Natural killer cell treated with Interleukin-12 subunit alpha and Interleukin-12 subunit beta and Interleukin-15 and Interleukin-18, amount 100 ng/mL, for 72 hours (primary cell): Measurements from ENCODE around the gene IGF2R. TPM values are rescaled to one million over a fixed set of nuclear protein-coding genes. Genes with fewer than 3 reads are reported as not detected.

Experiments
- ATAC-seq, 2 donors: fragments of 150-1000 bp; cut with Tn5 transposase in 1 of 2; sonication (Bioruptor Pico), chemical (Tn5 transposase) in 1 of 2; 2 replicates each; pipeline ENCODE4 v1.10.0; 2021
- DNase-seq: peaks from one replicate; pipeline ENCODE4 v3.0.0; 2022; ENCODE audit warnings: low spot score
- H3K27ac Mint-ChIP-seq, 2 donors: 1 replicate in 1 of 2; 2 replicates in 1 of 2; pipeline ENCODE4 v1.8.0; 2022; ENCODE audit warnings: mixed read lengths in 2 of 2, mild to moderate bottlenecking in 1 of 2, moderate library complexity in 1 of 2
- H3K27me3 Mint-ChIP-seq, 2 donors: 1 replicate in 1 of 2; 2 replicates in 1 of 2; pipeline ENCODE4 v1.8.0; 2022; ENCODE audit warnings: mixed read lengths in 2 of 2
- H3K36me3 Mint-ChIP-seq: one replicate; pipeline ENCODE4 v1.8.0; 2022; ENCODE audit warnings: mixed read lengths
- H3K4me1 Mint-ChIP-seq, 2 donors: 1 replicate in 1 of 2; 2 replicates in 1 of 2; pipeline ENCODE4 v1.8.0; 2022; ENCODE audit warnings: low read depth in 2 of 2, mixed read lengths in 2 of 2, mild to moderate bottlenecking in 1 of 2
- H3K4me3 Mint-ChIP-seq: one replicate; pipeline ENCODE4 v1.8.0; 2022; ENCODE audit warnings: mixed read lengths
- H3K9me3 Mint-ChIP-seq: 2 replicates; pipeline ENCODE4 v1.8.0; 2022; ENCODE audit warnings: mixed read lengths
- total RNA-seq, 2 donors: library from RNA; stranded (reverse); gene quantifications; one replicate each; pipeline ENCODE4 v1.2.3, GENCODE V29; 2022

IGF2R gene
- total RNA-seq, 2 donors from 2014 or later, result 290 to 377 TPM

- Mint-ChIP-seq H3K27me3 (no peaks in the 10 kb centered on the region), H3K9me3 (no peaks in the 10 kb centered on the region), H3K36me3 (peaks cover 51% of the 10 kb centered on the region), H3K27ac (peak overlapping the region; percentile 47 to 68), H3K4me1 (peaks cover 26 to 51% of the 10 kb centered on the region in 2 donors), H3K4me3 (peak overlapping the region; percentile 55)
- DNase-seq (no peak), ATAC-seq (no peak)
Observed at GRCh38 chr6:160068346-160068745, 99.5 kb downstream of the IGF2R start.

GRCh38 chr6:160069050-160069454, 100.2 kb downstream of the IGF2R start:
- peak overlapping the region; percentile 47 to 68 for H3K27ac Mint-ChIP-seq
- H3K9me3 Mint-ChIP-seq, result no peaks in the 10 kb centered on the region
- H3K4me1 Mint-ChIP-seq, result peaks cover 31 to 54% of the 10 kb centered on the region in 2 donors
- peak in 1 of 2 donors; percentile 69 for ATAC-seq
- no peak for DNase-seq
- no peaks in the 10 kb centered on the region for H3K27me3 Mint-ChIP-seq
- H3K36me3 Mint-ChIP-seq, result peaks cover 53% of the 10 kb centered on the region
- peak overlapping the region; percentile 55 for H3K4me3 Mint-ChIP-seq

- peak overlapping the region in 1 of 2 donors; percentile 47 for H3K27ac Mint-ChIP-seq
- DNase-seq, result no peak
- H3K36me3 Mint-ChIP-seq, result peaks cover 52% of the 10 kb centered on the region
- no peaks in the 10 kb centered on the region for H3K9me3 Mint-ChIP-seq
- H3K4me3 Mint-ChIP-seq, result no peak overlapping the region
- H3K27me3 Mint-ChIP-seq, result no peaks in the 10 kb centered on the region
- peaks cover 32 to 54% of the 10 kb centered on the region in 2 donors for H3K4me1 Mint-ChIP-seq
- ATAC-seq, result no peak
Observed at GRCh38 chr6:160069459-160069858, 100.6 kb downstream of the IGF2R start.

- H3K9me3 Mint-ChIP-seq, result no peaks in the 10 kb centered on the region
- peaks cover 43% of the 10 kb centered on the region for H3K36me3 Mint-ChIP-seq
- H3K27me3 Mint-ChIP-seq, result no peaks in the 10 kb centered on the region
- ATAC-seq (peak in 1 of 2 donors; percentile 1), DNase-seq (no peak)
- peak overlapping the region in 1 of 2 donors; percentile 37 for H3K27ac Mint-ChIP-seq
- no peak overlapping the region for H3K4me3 Mint-ChIP-seq
- H3K4me1 Mint-ChIP-seq, result peaks cover 32 to 54% of the 10 kb centered on the region in 2 donors
Observed at GRCh38 chr6:160070427-160070826, 101.5 kb downstream of the IGF2R start.

- H3K36me3 Mint-ChIP-seq, result peaks cover 43% of the 10 kb centered on the region
- peak overlapping the region in 1 of 2 donors; percentile 37 for H3K27ac Mint-ChIP-seq
- no peaks in the 10 kb centered on the region for H3K9me3 Mint-ChIP-seq
- H3K27me3 Mint-ChIP-seq, result no peaks in the 10 kb centered on the region
- H3K4me3 Mint-ChIP-seq, result no peak overlapping the region
- ATAC-seq, result peak in 1 of 2 donors; percentile 3
- peaks cover 32 to 54% of the 10 kb centered on the region in 2 donors for H3K4me1 Mint-ChIP-seq
- DNase-seq, result no peak
Observed at GRCh38 chr6:160070831-160071230, 101.9 kb downstream of the IGF2R start.

- Mint-ChIP-seq H3K27ac (peak overlapping the region; percentile 23 to 51), H3K36me3 (peaks cover 44% of the 10 kb centered on the region)
Observed at GRCh38 chr6:160071805-160072690, 103.2 kb downstream of the IGF2R start.

GRCh38 chr6:160073272-160073671, 104.4 kb downstream of the IGF2R start:
- ATAC-seq, result no peak
- Mint-ChIP-seq H3K27ac (peak overlapping the region in 1 of 2 donors; percentile 51), H3K4me3 (no peak overlapping the region), H3K27me3 (no peaks in the 10 kb centered on the region), H3K4me1 (peaks cover 21 to 40% of the 10 kb centered on the region in 2 donors), H3K9me3 (no peaks in the 10 kb centered on the region), H3K36me3 (peaks cover 36% of the 10 kb centered on the region)
- DNase-seq, result no peak

More at GRCh38 chr6:160071805-160072690, 103.2 kb downstream of the IGF2R start:
- DNase-seq (no peak), ATAC-seq (no peak)
- peaks cover 32 to 50% of the 10 kb centered on the region in 2 donors for H3K4me1 Mint-ChIP-seq
- no peaks in the 10 kb centered on the region for H3K9me3 Mint-ChIP-seq
- no peaks in the 10 kb centered on the region for H3K27me3 Mint-ChIP-seq
- no peak overlapping the region for H3K4me3 Mint-ChIP-seq

- peaks cover 26% of the 10 kb centered on the region for H3K36me3 Mint-ChIP-seq
- H3K9me3 Mint-ChIP-seq, result no peaks in the 10 kb centered on the region
- no peaks in the 10 kb centered on the region for H3K27me3 Mint-ChIP-seq
- H3K27ac Mint-ChIP-seq, result peak overlapping the region in 1 of 2 donors; percentile 40
- DNase-seq, result no peak
- peaks cover 6 to 21% of the 10 kb centered on the region in 2 donors for H3K4me1 Mint-ChIP-seq
- H3K4me3 Mint-ChIP-seq, result no peak overlapping the region
- ATAC-seq, result no peak
Observed at GRCh38 chr6:160076009-160076408, 107.1 kb downstream of the IGF2R start.

- Mint-ChIP-seq H3K4me1 (peaks cover 6 to 15% of the 10 kb centered on the region in 2 donors), H3K9me3 (no peaks in the 10 kb centered on the region), H3K36me3 (peaks cover 30% of the 10 kb centered on the region), H3K27me3 (no peaks in the 10 kb centered on the region), H3K27ac (peak overlapping the region; percentile 40 to 58), H3K4me3 (no peak overlapping the region)
- DNase-seq (no peak), ATAC-seq (no peak)
Observed at GRCh38 chr6:160077024-160077423, 108.1 kb downstream of the IGF2R start.

GRCh38 chr6:160077526-160077925, 108.6 kb downstream of the IGF2R start:
- Mint-ChIP-seq H3K4me3 (no peak overlapping the region), H3K27me3 (no peaks in the 10 kb centered on the region), H3K36me3 (peaks cover 32% of the 10 kb centered on the region), H3K27ac (peak overlapping the region in 1 of 2 donors; percentile 58), H3K4me1 (peaks cover 6 to 14% of the 10 kb centered on the region in 2 donors), H3K9me3 (no peaks in the 10 kb centered on the region)
- ATAC-seq (no peak), DNase-seq (no peak)

- H3K27me3 Mint-ChIP-seq, result no peaks in the 10 kb centered on the region
- DNase-seq (no peak), ATAC-seq (peak in 1 of 2 donors; percentile 33)
- H3K9me3 Mint-ChIP-seq, result no peaks in the 10 kb centered on the region
- peaks cover 3 to 11% of the 10 kb centered on the region in 2 donors for H3K4me1 Mint-ChIP-seq
- H3K27ac Mint-ChIP-seq, result no peak overlapping the region
- H3K36me3 Mint-ChIP-seq, result peaks cover 33% of the 10 kb centered on the region
- H3K4me3 Mint-ChIP-seq, result no peak overlapping the region
Observed at GRCh38 chr6:160078883-160079685, 110.2 kb downstream of the IGF2R start.

GRCh38 chr6:160079686-160080043, 110.8 kb downstream of the IGF2R start:
- H3K9me3 Mint-ChIP-seq, result no peaks in the 10 kb centered on the region

GRCh38 chr6:160080097-160080496, 111.2 kb downstream of the IGF2R start:
- DNase-seq, result no peak
- peak overlapping the region in 1 of 2 donors; percentile 74 for H3K27ac Mint-ChIP-seq
- H3K4me3 Mint-ChIP-seq, result no peak overlapping the region
- ATAC-seq, result no peak
- peaks cover 37% of the 10 kb centered on the region for H3K36me3 Mint-ChIP-seq
- peaks cover 7 to 17% of the 10 kb centered on the region in 2 donors for H3K4me1 Mint-ChIP-seq
- H3K27me3 Mint-ChIP-seq, result no peaks in the 10 kb centered on the region
- H3K9me3 Mint-ChIP-seq, result no peaks in the 10 kb centered on the region

More at GRCh38 chr6:160079686-160080043, 110.8 kb downstream of the IGF2R start:
- peaks cover 4 to 14% of the 10 kb centered on the region in 2 donors for H3K4me1 Mint-ChIP-seq
- DNase-seq (no peak), ATAC-seq (no peak)
- peaks cover 34% of the 10 kb centered on the region for H3K36me3 Mint-ChIP-seq
- no peak overlapping the region for H3K4me3 Mint-ChIP-seq
- no peaks in the 10 kb centered on the region for H3K27me3 Mint-ChIP-seq
- no peak overlapping the region for H3K27ac Mint-ChIP-seq
